ENCODE measurements around the gene RPS14.
"Not testable (repeated sequence)": the region's sequence is repeated elsewhere in the genome, so short reads cannot be mapped to it uniquely, and the experiment has no call there.

The RPS14 gene

GRCh38 chr5:150431048-150431447 is 18.5 kb downstream of the RPS14 start:
- H3K4me3 ChIP-seq (ENCODE audit: low read depth, low read length), result no peak overlapping the region
- DNase-seq (ENCODE audit: low read depth), result no peak
- TF ChIP-seq CTCF (conservative IDR thresholded peaks at IDR 0.05; ENCODE audit: low read depth, low read length), result no peak

DNA sequence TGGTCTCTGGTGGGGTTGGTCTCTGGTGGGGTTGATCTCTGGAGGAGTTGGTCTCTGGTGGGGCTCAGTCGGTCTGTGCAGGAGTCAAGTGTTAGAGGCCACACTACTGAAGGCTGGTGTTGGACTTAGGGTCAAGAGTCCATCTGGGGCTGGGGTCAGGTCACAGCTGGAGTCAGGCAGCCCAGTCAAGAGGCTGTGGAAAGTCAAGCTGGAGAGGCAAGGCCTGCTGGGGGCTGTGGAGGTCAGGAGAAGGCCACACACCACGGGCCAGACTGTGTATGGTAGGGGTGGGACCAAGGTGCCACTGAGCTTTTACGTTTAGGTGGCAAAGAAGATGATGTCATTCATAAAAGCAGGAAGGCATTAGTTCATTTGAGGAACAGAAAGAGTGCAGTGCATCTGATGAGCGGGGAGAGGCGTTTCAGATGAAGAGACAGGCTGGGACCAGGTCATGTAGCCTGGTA is 20.1 kb downstream of the RPS14 start:
- no peak overlapping the region for H3K4me3 ChIP-seq (ENCODE audit: low read depth, low read length)
- no peak for TF ChIP-seq CTCF (conservative IDR thresholded peaks at IDR 0.05; ENCODE audit: low read depth, low read length)

DNA sequence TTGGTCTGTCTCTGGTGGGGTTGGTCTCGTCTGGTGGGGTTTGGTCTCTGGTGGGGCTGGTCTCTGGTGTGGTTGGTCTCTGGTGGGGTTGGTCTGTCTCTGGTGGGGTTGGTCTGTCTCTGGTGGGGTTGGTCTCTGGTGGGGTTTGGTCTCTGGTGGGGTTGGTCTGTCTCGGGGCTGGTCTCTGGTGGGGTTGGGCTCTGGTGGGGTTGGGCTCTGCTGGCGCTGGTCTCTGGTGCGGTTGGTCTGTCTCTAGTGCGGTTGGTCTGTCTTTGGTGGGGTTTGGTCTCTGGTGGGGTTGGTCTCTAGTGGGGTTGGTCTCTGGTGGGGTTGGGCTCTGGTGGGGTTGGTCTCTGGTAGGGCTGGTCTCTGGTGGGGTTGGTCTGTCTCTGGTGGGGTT is 20.6 kb downstream of the RPS14 start:
- DNase-seq (ENCODE audit: low read depth), result no peak
- H3K4me3 ChIP-seq (ENCODE audit: low read depth, low read length), result no peak overlapping the region
- no peak for TF ChIP-seq CTCF (conservative IDR thresholded peaks at IDR 0.05; ENCODE audit: low read depth, low read length)

More for the DNA sequence above, 20.1 kb downstream of the RPS14 start:
- no peak for DNase-seq (ENCODE audit: low read depth)

- DNase-seq (ENCODE audit: low read depth), result peak; percentile 91
- no peak for TF ChIP-seq CTCF (conservative IDR thresholded peaks at IDR 0.05; ENCODE audit: low read depth, low read length)
- no peak overlapping the region for H3K4me3 ChIP-seq (ENCODE audit: low read depth, low read length)
Observed at GRCh38 chr5:150428106-150428876, 21.2 kb downstream of the RPS14 start.

- DNase-seq (ENCODE audit: low read depth); H3K4me3 ChIP-seq (ENCODE audit: low read depth, low read length): not testable (repeated sequence)
Observed at GRCh38 chr5:150426165-150426564, 23.4 kb downstream of the RPS14 start.

GRCh38 chr5:150422758-150423157 is 26.8 kb downstream of the RPS14 start:
- H3K4me3 ChIP-seq (ENCODE audit: low read depth, low read length), result no peak overlapping the region
- DNase-seq (ENCODE audit: low read depth), result no peak
- no peak for TF ChIP-seq CTCF (conservative IDR thresholded peaks at IDR 0.05; ENCODE audit: low read depth, low read length)

DNA sequence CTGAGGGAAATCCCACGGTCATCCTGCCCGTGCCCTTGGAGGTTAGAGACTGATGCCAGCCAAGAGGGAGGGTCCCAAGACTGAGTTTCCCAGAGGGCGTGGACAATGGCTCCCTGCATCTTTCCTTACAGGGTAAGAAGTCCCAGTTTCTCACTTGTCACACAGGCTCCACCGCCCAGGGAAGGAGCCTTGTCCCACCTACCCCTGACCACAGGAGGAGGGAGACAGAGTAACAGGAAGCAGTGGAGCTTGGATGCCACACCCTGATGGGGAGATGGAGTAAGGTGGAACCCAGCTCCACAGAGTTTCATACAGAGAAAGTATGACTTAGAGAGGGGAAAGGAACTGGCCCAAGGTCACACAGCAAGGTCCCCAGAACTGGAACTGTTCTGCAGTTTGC is 27.5 kb downstream of the RPS14 start:
- TF ChIP-seq CTCF (conservative IDR thresholded peaks at IDR 0.05; ENCODE audit: low read depth, low read length), result no peak
- H3K4me3 ChIP-seq (ENCODE audit: low read depth, low read length), result no peak overlapping the region
- no peak for DNase-seq (ENCODE audit: low read depth)

Data from choroid plexus epithelial cell (primary cell).